ENCODE results near the gene DHH.
"Not testable (repeated sequence)": the region's sequence is repeated elsewhere in the genome, so short reads cannot be mapped to it uniquely, and the experiment has no call there.

Gene DHH

DNA sequence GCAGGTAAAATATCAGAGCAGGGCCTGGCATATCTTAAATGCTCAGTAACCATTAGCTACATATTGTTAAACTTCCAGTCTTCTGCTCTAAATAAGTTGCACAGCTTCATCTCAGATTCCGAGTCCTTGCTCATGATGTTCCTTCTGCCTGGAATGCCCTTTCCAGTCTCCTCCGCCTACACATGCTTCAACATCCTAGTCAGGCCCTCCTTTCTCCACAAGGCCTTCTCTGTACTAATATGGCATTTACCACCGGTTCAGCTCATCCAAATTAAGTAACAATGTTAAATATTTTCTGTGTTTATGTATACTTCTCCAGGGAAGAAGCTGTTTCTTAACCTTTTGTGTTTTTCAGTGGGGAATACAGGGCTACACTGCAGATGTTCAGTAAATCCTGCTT, 8.5 kb downstream of the DHH start:
- no peak for DNase-seq (ENCODE audit: insufficient read length, low spot score)
- TF ChIP-seq PAX5 (IDR thresholded peaks at IDR 0.05; ENCODE audit: insufficient read depth, low read length, severe bottlenecking) (no peak), SPI1 (IDR thresholded peaks at IDR 0.05; ENCODE audit: low read depth, low read length) (no peak), TAF1 (IDR thresholded peaks at IDR 0.05; ENCODE audit: low read depth, low read length) (no peak), POLR2A (IDR thresholded peaks at IDR 0.05; ENCODE audit: low read depth, low read length) (no peak), POLR2AphosphoS5 (IDR thresholded peaks at IDR 0.05; ENCODE audit: low read depth, low read length) (no peak), POU2F2 (IDR thresholded peaks at IDR 0.05; ENCODE audit: low read depth, low read length) (no peak)
- no peak for FAIRE-seq

DNA sequence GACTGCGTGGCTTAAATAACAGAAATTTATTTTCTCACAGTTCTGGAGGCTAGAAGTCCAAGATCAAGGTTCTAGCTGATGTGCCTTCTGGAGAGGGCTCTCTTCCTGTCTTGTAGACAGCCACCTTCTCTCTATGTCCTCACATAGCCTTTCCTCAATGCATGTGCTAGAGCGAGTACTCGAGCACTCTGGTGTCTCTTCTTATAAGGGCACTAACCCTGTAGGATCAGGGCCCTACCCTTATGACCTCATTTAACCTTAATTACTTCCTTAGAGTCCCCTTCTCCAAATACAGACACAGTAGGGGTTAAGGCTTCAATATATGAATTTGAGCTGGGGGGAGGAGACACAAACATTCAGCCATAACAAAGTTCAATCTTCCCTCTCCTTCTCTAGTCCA, 10.2 kb downstream of the DHH start:
- TF ChIP-seq TAF1 (IDR thresholded peaks at IDR 0.05; ENCODE audit: low read depth, low read length) (no peak), POLR2A (IDR thresholded peaks at IDR 0.05; ENCODE audit: low read depth, low read length) (no peak), POU2F2 (IDR thresholded peaks at IDR 0.05; ENCODE audit: low read depth, low read length) (no peak), PAX5 (IDR thresholded peaks at IDR 0.05; ENCODE audit: insufficient read depth, low read length, severe bottlenecking) (no peak), POLR2AphosphoS5 (IDR thresholded peaks at IDR 0.05; ENCODE audit: low read depth, low read length) (no peak), SPI1 (IDR thresholded peaks at IDR 0.05; ENCODE audit: low read depth, low read length) (no peak)
- FAIRE-seq = no peak

DNA sequence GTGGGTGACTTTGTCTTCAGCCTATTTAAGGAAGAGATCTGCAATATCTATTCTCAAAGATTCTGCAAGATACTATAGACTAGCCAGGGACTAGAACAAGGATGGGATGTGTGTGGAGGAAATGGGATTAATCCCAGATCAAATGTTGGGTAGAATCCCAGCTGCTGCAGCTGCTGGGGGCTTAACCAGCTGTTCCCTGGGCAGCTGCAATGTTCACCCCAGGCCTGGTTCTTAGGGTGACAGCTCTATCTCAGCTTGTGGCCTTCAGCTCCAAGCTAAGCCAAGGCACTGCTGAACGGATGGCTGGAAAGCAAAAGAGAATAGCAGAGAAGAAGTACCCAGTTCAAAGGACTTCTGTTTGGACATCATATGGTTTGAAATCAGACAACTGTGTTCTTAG, 14.8 kb downstream of the DHH start:
- TF ChIP-seq POLR2A (IDR thresholded peaks at IDR 0.05; ENCODE audit: low read depth, low read length) (no peak), POLR2AphosphoS5 (IDR thresholded peaks at IDR 0.05; ENCODE audit: low read depth, low read length) (no peak), POU2F2 (IDR thresholded peaks at IDR 0.05; ENCODE audit: low read depth, low read length) (no peak), PAX5 (IDR thresholded peaks at IDR 0.05; ENCODE audit: insufficient read depth, low read length, severe bottlenecking) (no peak), TAF1 (IDR thresholded peaks at IDR 0.05; ENCODE audit: low read depth, low read length) (no peak), SPI1 (IDR thresholded peaks at IDR 0.05; ENCODE audit: low read depth, low read length) (no peak)
- DNase-seq (ENCODE audit: insufficient read length, low spot score) (no peak), FAIRE-seq (no peak)

More for the DNA sequence above, 10.2 kb downstream of the DHH start:
- DNase-seq (ENCODE audit: insufficient read length, low spot score) = no peak

DNA sequence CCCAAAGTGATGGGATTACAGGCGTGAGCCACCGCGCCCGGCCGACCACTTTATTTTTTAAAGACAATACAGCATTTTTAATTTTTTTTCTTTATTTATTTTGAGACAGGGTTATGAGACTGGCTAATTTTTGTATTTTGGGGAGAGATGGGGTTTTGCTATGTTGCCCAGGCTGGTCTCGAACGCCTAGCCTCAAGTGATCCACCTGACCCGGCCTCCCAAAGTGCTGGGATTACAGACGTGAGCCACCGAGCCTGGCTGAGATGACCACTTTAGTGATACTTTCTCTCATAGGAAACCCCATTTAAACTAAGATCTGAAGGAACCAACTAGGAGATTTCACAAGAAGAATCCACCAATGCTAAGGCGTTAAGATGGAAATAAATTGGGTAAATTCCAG, 23.6 kb downstream of the DHH start:
- no peak for FAIRE-seq
- DNase-seq (ENCODE audit: insufficient read length, low spot score) = no peak
- no peak for TF ChIP-seq SPI1 (IDR thresholded peaks at IDR 0.05; ENCODE audit: low read depth, low read length)

DNA sequence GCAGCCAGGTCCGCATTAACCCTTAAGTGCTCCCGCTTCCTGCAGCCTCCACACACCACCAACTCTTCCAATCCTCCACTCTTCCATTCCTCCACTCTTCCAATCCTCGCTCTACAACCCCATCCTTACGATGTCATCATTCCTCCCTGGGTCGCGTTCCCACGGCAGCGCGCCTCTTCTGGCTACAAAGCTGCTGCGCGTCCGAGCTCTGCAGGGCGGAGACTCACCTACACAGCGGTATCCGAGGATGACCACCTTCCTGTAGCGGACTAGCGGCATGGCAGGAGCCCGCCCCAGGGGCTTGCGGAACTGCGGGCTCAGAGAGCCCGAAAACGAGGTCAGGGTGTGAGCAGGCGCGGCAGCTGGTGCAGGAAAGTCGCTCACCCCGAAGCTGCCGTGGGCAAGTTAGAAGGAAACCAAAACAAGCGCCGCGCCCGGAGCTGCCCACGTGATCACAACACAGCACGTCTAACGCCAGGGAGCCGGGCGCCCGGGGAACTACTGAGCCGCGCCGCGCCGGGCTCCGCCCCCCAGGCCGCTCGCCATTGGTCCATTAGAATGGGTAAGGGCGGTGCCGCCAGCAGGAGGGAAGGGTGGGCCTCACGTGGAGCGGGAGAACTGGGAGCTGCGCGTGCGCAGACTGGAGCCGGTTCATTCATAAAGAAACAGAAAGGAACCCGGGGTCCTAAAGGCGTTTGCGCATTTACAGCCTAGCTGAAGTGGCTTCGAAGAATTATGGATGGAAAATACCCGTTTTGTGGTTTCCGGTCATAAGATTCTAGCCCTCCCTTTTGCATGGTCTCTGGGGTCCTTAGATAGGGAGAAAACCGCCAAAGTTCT, 24.9 kb downstream of the DHH start, which contains the start of gene RHEBL1:
Gene RHEBL1, minus strand, starts transcription at position 473 of the 840 bp plus-strand sequence. Its CDS starts 194 bp downstream, at position 279.
- peak; percentile 92 for FAIRE-seq
- TF ChIP-seq POLR2A (IDR thresholded peaks at IDR 0.05; ENCODE audit: low read depth, low read length) (no peak; the same call in 1 of the 2 replicates), SPI1 (IDR thresholded peaks at IDR 0.05; ENCODE audit: low read depth, low read length) (no peak), TAF1 (IDR thresholded peaks at IDR 0.05; ENCODE audit: low read depth, low read length) (0 out of 2 replicates have a peak, but pooled peaks have one; percentile 13), PAX5 (IDR thresholded peaks at IDR 0.05; ENCODE audit: insufficient read depth, low read length, severe bottlenecking) (no peak), POU2F2 (IDR thresholded peaks at IDR 0.05; ENCODE audit: low read depth, low read length) (no peak)

DNA sequence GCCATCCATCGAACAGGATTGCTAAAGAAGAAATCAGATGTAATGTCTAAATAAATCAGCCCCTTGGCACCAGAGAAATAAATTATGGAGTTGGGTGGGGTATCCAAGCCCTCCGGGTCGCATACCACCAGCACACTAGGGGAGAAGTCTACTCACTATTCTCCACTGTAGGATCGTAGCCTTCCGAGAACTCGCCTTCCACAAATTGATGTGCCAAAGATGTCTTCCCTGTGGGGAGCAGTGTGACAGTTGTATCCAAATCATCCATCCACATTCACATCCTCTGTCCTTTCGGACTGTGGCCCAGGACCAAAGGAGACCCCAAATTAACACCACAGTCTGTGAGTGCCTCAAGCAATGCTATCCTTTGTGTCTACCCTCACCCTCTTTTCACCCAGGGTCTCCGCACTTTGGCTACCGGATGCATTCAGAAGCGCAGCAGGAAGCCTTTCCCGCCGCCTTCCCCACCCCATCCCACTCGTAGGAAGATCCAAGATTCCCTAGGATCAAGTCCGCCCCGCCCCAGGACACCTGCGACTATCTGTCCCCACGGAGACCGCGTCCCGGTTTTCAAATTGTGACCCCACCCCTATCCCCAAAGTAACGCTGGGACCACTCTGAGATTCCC, 25.6 kb downstream of the DHH start:
- no peak for DNase-seq (ENCODE audit: insufficient read length, low spot score)
- TF ChIP-seq SPI1 (IDR thresholded peaks at IDR 0.05; ENCODE audit: low read depth, low read length) = no peak
- no peak for TF ChIP-seq POLR2A (IDR thresholded peaks at IDR 0.05; ENCODE audit: low read depth, low read length)
- no peak for TF ChIP-seq PAX5 (IDR thresholded peaks at IDR 0.05; ENCODE audit: insufficient read depth, low read length, severe bottlenecking)
- no peak for TF ChIP-seq POU2F2 (IDR thresholded peaks at IDR 0.05; ENCODE audit: low read depth, low read length)
- no peak for TF ChIP-seq POLR2AphosphoS5 (IDR thresholded peaks at IDR 0.05; ENCODE audit: low read depth, low read length)
- TF ChIP-seq TAF1 (IDR thresholded peaks at IDR 0.05; ENCODE audit: low read depth, low read length) = no peak
- no peak for FAIRE-seq

More for the DNA sequence above, 24.9 kb downstream of the DHH start, which contains the start of gene RHEBL1:
- DNase-seq (ENCODE audit: insufficient read length, low spot score) = peak; percentile 94

DNA sequence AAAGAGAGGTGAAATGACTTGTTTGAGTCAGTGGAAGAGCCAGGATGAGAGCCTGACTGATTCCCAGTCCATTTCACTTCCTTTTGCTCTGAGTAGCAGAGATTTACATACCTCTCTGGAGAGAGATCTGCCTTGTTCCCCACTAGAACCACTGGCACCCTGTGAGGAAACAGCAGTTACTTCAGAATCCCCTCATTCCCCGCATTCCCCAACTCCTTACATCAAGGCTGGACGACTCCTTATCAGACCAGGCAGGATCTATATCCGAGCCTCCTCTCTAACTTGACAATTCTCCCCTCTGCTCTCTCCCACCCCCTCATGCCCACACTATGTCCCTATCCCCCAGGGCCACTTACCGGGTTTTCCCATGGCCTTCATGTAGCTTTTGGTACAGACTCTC, 28.5 kb downstream of the DHH start:
- DNase-seq (ENCODE audit: insufficient read length, low spot score) = no peak
- FAIRE-seq = no peak
- TF ChIP-seq PAX5 (IDR thresholded peaks at IDR 0.05; ENCODE audit: insufficient read depth, low read length, severe bottlenecking) (no peak), POLR2AphosphoS5 (IDR thresholded peaks at IDR 0.05; ENCODE audit: low read depth, low read length) (no peak), POU2F2 (IDR thresholded peaks at IDR 0.05; ENCODE audit: low read depth, low read length) (no peak), SPI1 (IDR thresholded peaks at IDR 0.05; ENCODE audit: low read depth, low read length) (no peak), POLR2A (IDR thresholded peaks at IDR 0.05; ENCODE audit: low read depth, low read length) (no peak)

DNA sequence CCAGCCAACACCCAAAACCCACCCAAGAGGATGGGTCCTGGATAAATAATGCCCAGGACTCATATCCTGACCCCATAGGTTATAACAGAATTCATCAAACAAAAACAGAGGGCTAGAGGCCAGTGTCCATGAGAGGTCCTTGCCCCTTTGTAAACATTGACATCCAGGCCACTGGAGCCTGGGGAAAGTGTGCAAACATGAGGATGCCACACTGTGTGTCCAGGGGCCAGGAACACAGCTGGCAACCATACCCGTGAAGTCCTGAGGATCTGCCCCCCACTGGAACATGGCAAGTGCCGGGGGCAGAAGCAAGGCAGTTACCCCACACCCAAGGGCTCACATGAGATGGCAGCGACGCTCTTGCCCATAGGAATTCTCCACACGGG, 29.8 kb downstream of the DHH start:
- no peak for DNase-seq (ENCODE audit: insufficient read length, low spot score)
- TF ChIP-seq POLR2AphosphoS5 (IDR thresholded peaks at IDR 0.05; ENCODE audit: low read depth, low read length) (no peak), PAX5 (IDR thresholded peaks at IDR 0.05; ENCODE audit: insufficient read depth, low read length, severe bottlenecking) (no peak), SPI1 (IDR thresholded peaks at IDR 0.05; ENCODE audit: low read depth, low read length) (no peak), POU2F2 (IDR thresholded peaks at IDR 0.05; ENCODE audit: low read depth, low read length) (no peak), POLR2A (IDR thresholded peaks at IDR 0.05; ENCODE audit: low read depth, low read length) (no peak), TAF1 (IDR thresholded peaks at IDR 0.05; ENCODE audit: low read depth, low read length) (no peak)
- no peak for FAIRE-seq

DNA sequence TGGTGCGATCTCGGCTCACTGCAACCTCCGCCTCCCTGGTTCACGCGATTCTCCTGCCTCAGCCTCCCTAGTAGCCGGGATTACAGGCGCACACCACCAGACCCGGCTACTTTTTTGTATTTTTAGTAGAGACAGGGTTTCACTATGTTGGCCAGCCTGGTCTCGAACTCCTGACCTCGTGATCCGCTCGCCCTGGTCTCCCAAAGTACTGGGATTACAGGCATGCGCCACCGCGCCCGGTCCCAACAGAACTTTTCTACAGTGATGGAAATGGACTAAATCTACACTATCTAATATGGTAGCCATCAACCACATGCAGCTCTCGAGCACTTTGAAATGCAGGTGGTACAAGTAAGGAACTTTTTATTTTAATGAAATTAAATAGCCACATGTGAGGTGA, 32.7 kb downstream of the DHH start:
- not testable (repeated sequence) for FAIRE-seq

DNA sequence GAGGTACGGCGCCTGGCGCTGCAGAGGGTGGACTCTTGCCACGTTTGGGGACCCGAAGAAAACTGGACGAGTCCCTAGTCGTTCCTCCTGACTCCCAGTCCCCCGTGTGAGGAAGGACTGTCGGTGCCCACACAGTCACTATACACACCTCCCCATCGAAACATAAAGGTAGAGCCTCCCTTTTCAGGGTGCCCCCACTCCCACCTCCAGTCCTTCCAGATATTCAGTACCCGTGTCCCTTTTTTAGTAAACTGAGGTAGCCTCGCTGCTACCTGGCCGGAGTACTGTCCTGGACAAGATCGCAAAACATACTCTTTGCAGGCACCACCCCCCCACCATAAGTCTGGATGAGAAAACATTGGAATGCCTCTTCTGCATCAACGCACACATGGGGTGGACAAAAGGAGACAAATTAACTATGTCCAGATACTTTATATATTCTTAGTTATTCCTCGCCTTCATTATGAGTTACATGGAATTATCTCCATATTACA, 33.4 kb downstream of the DHH start:
- peak; percentile 64 for FAIRE-seq
- DNase-seq (ENCODE audit: insufficient read length, low spot score) = no peak
- TF ChIP-seq PAX5 (IDR thresholded peaks at IDR 0.05; ENCODE audit: insufficient read depth, low read length, severe bottlenecking) = no peak
- no peak for TF ChIP-seq POLR2AphosphoS5 (IDR thresholded peaks at IDR 0.05; ENCODE audit: low read depth, low read length)
- no peak for TF ChIP-seq POLR2A (IDR thresholded peaks at IDR 0.05; ENCODE audit: low read depth, low read length)
- TF ChIP-seq POU2F2 (IDR thresholded peaks at IDR 0.05; ENCODE audit: low read depth, low read length) = no peak
- TF ChIP-seq TAF1 (IDR thresholded peaks at IDR 0.05; ENCODE audit: low read depth, low read length) = no peak
- TF ChIP-seq SPI1 (IDR thresholded peaks at IDR 0.05; ENCODE audit: low read depth, low read length) = no peak

More for the DNA sequence above, 32.7 kb downstream of the DHH start:
- not testable (repeated sequence) for DNase-seq (ENCODE audit: insufficient read length, low spot score)
